Adrenal gland (tissue), 5 donors: ENCODE results near the gene APBA1.

Source experiments
- CTCF ChIP-seq, 6 experiments: fragments of 450-650 bp in 4 of 6; fragments of 200-600 bp in 2 of 6; sonication (generic) in 1 of 6; IDR thresholded peaks; 1 replicate in 5 of 6; 2 replicates in 1 of 6; pipeline versions ENCODE4 v1.5.1 to v1.8.0; 2016 to 2021; ENCODE audit warnings: antibody characterized with exemption in 6 of 6, mild to moderate bottlenecking in 2 of 6, moderate library complexity in 1 of 6
- POLR2A ChIP-seq, 2 donors: fragments of 450-650 bp; IDR thresholded peaks; one replicate each; pipeline ENCODE4 v1.6.1; 2017; ENCODE audit warnings: antibody characterized with exemption in 2 of 2, mild to moderate bottlenecking in 2 of 2, moderate library complexity in 1 of 2
- donor health status: DM: no; HTN: no; CAD: no.

DNA sequence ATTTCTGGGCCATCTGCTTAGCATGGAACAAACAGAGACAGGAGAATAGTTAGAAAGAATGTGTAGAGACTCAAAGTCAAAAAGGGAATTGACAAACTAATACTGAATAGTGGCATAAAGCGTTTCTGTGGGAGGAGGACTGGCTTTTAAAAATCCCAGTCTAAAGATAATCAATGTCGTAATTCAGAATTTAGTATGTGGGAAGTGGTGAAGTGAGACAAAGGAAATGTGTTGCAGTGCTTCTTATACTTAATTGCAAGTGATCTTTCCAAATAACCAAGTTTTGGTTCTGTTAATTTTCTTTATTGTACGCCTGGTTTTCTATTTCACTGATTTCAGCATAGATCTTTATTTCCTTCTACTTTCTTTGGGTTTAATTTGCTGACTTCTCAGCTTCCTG is 214.0 kb downstream of the APBA1 start:
- TF ChIP-seq POLR2A (IDR thresholded peaks at IDR 0.05) = no peak
- TF ChIP-seq CTCF (IDR thresholded peaks at IDR 0.05) = no peak
